Hepatocyte (in vitro differentiated cells): ENCODE results near the gene MSL3. TPM values are rescaled to one million over a fixed set of nuclear protein-coding genes. Genes with fewer than 3 reads are reported as not detected.

Experiments
- DNase-seq: peaks from one replicate; pipeline ENCODE4 v3.0.0-alpha.2; 2016; ENCODE audit warnings: low spot score
- H2AFZ ChIP-seq: fragments of 200-600 bp; sonication (generic); 2 replicates; pipeline ENCODE4 v1.6.0; 2016; ENCODE audit warnings: antibody characterized with exemption, mild to moderate bottlenecking
- H3K27ac ChIP-seq: fragments of 200-600 bp; sonication (generic); 2 replicates; pipeline ENCODE4 v1.5.1; 2016; ENCODE audit warnings: mild to moderate bottlenecking
- H3K27me3 ChIP-seq: fragments of 200-600 bp; sonication (generic); 2 replicates; pipeline ENCODE4 v1.6.1; 2016
- H3K36me3 ChIP-seq: fragments of 200-600 bp; sonication (generic); replicated peaks from 2 replicates; pipeline ENCODE4 v1.5.1; 2016; ENCODE audit warnings: low read depth; ENCODE audit not compliant: insufficient read depth
- H3K4me1 ChIP-seq: fragments of 200-600 bp; sonication (generic); 2 replicates; pipeline ENCODE4 v1.5.1; 2016; ENCODE audit warnings: mild to moderate bottlenecking, moderate library complexity; ENCODE audit not compliant: insufficient read depth
- H3K4me2 ChIP-seq: fragments of 200-600 bp; sonication (generic); 2 replicates; pipeline ENCODE4 v1.6.0; 2016
- H3K4me3 ChIP-seq: fragments of 200-600 bp; sonication (generic); 2 replicates; pipeline ENCODE4 v1.5.1; 2016; ENCODE audit warnings: mild to moderate bottlenecking
- H3K79me2 ChIP-seq: fragments of 200-600 bp; sonication (generic); 2 replicates; pipeline ENCODE4 v1.6.0; 2017; ENCODE audit warnings: mild to moderate bottlenecking
- H3K9me2 ChIP-seq: fragments of 200-600 bp; sonication (generic); replicated peaks from 2 replicates; pipeline ENCODE4 v1.6.0; 2017; ENCODE audit warnings: mild to moderate bottlenecking; ENCODE audit not compliant: insufficient read depth
- H3K9me3 ChIP-seq: fragments of 200-600 bp; sonication (generic); 2 replicates; pipeline ENCODE4 v1.5.1; 2016; ENCODE audit warnings: low read depth, mild to moderate bottlenecking
- H4K20me1 ChIP-seq: fragments of 200-600 bp; sonication (generic); 2 replicates; pipeline ENCODE4 v1.6.0; 2016; ENCODE audit warnings: mild to moderate bottlenecking; ENCODE audit not compliant: insufficient read depth, poor library complexity, severe bottlenecking
- EZH2 ChIP-seq: fragments of 200-600 bp; sonication (generic); IDR thresholded peaks from 2 replicates; pipeline ENCODE4 v1.6.1; 2016; ENCODE audit warnings: antibody characterized with exemption, mild to moderate bottlenecking, borderline replicate concordance
- EZH2phosphoT487 ChIP-seq: fragments of 200-600 bp; sonication (generic); IDR thresholded peaks from one replicate; pipeline ENCODE4 v1.6.1; 2018; ENCODE audit warnings: antibody characterized with exemption, mild to moderate bottlenecking, low read depth, moderate library complexity; ENCODE audit not compliant: unreplicated experiment, severe bottlenecking
- WGBS: methylation state at CpG from one replicate; pipeline ENCODE4 v1.1.6; 2016; ENCODE audit warnings: low lambda C conversion rate; ENCODE audit errors: missing lambda C conversion rate; 5-methylcytosine and 5-hydroxymethylcytosine counted together
- polyA plus RNA-seq: library from polyadenylated mRNA; unstranded; fragments of >200 nt; fragmentation: Nextera tagmentation; extraction: Ambion mirVana; gene quantifications from 2 replicates; pipeline ENCODE4 v1.2.1, GENCODE V29; 2016
- total RNA-seq: library from RNA; depleted of rRNA; stranded (reverse); fragments of >200 nt; gene quantifications from 2 replicates; pipeline ENCODE4 v1.2.3, GENCODE V29; 2014
- TF ChIP-seq, protein P1 (sequence below): fragments of 200-600 bp; sonication (generic); IDR thresholded peaks from 2 replicates; pipeline ENCODE4 v1.5.1; 2016; ENCODE audit warnings: antibody characterized with exemption, mild to moderate bottlenecking; ENCODE audit not compliant: poor library complexity

Gene MSL3
- total and polyA plus RNA-seq, 2 experiments from 2014 or later, result 13.3 to 17.8 TPM

DNA sequence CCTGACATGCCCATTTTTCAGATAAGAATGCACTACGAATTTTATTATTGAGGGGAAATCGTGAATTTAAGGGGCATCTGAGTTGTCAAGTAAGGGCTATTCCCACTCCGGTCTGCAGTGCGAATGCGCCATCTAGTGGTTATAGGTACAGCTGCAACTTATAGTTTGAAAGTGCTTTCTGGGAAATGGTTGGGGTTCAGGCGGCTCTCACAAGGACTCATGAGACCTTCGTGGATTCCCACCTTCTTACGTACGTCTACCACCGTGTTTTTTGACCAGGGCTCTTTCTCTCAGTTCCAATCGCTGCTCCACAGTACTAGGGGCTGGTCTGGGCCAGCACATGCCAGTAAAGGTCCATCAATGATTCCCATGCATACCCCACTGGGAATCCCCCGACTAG is 12.3 kb downstream of the MSL3 start:
- TF ChIP-seq EZH2phosphoT487, result no peak
- TF ChIP-seq, protein P1, sequence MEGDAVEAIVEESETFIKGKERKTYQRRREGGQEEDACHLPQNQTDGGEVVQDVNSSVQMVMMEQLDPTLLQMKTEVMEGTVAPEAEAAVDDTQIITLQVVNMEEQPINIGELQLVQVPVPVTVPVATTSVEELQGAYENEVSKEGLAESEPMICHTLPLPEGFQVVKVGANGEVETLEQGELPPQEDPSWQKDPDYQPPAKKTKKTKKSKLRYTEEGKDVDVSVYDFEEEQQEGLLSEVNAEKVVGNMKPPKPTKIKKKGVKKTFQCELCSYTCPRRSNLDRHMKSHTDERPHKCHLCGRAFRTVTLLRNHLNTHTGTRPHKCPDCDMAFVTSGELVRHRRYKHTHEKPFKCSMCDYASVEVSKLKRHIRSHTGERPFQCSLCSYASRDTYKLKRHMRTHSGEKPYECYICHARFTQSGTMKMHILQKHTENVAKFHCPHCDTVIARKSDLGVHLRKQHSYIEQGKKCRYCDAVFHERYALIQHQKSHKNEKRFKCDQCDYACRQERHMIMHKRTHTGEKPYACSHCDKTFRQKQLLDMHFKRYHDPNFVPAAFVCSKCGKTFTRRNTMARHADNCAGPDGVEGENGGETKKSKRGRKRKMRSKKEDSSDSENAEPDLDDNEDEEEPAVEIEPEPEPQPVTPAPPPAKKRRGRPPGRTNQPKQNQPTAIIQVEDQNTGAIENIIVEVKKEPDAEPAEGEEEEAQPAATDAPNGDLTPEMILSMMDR, result peak; percentile 71
- peak; percentile 55 for DNase-seq
- H3K79me2 ChIP-seq, result no peaks in the 10 kb centered on the region
- 26% methylated on average over 12 of the region's 12 CpGs for WGBS
- no peak overlapping the region for H3K4me2 ChIP-seq
- no peak overlapping the region for H2AFZ ChIP-seq
- H4K20me1 ChIP-seq, result no peaks in the 10 kb centered on the region
- H3K4me1 ChIP-seq, result no peaks in the 10 kb centered on the region
- no peak overlapping the region for H3K27ac ChIP-seq
- H3K9me2 ChIP-seq, result no peaks in the 10 kb centered on the region
- no peaks in the 10 kb centered on the region for H3K9me3 ChIP-seq
- no peaks in the 10 kb centered on the region for H3K36me3 ChIP-seq
- H3K27me3 ChIP-seq, result no peaks in the 10 kb centered on the region
- H3K4me3 ChIP-seq, result no peak overlapping the region

DNA sequence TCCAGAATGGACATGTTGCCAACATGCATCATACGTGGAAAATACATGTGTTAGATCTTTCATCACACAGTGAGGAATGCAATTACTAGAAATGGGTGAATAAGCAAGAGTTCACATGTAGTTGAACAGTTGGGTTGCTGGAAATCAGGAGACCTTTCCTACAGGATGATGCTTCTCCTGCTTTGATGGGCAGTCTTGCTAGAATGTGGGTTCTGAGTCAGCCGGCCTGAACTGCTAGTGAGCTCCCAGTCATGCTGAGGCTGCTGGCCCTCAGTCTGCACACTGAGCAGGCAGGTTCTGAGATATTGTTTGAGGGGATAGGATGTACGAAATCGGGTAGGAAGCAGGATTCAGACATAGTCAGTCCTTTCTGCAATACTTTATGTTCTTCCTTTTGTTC is 20.2 kb downstream of the MSL3 start:
- H3K4me1 ChIP-seq, result no peaks in the 10 kb centered on the region
- no peak for DNase-seq
- H3K27ac ChIP-seq, result no peak overlapping the region
- no peaks in the 10 kb centered on the region for H3K36me3 ChIP-seq
- no peak overlapping the region for H2AFZ ChIP-seq
- WGBS, result 68% methylated on average over 4 of the region's 4 CpGs
- no peak overlapping the region for H3K4me3 ChIP-seq
- no peaks in the 10 kb centered on the region for H3K9me3 ChIP-seq
- H3K27me3 ChIP-seq, result no peaks in the 10 kb centered on the region
- H4K20me1 ChIP-seq, result no peaks in the 10 kb centered on the region
- no peak overlapping the region for H3K4me2 ChIP-seq
- TF ChIP-seq EZH2 (no peak), EZH2phosphoT487 (no peak)
- TF ChIP-seq, protein P1, result no peak
- no peaks in the 10 kb centered on the region for H3K79me2 ChIP-seq
- no peaks in the 10 kb centered on the region for H3K9me2 ChIP-seq

DNA sequence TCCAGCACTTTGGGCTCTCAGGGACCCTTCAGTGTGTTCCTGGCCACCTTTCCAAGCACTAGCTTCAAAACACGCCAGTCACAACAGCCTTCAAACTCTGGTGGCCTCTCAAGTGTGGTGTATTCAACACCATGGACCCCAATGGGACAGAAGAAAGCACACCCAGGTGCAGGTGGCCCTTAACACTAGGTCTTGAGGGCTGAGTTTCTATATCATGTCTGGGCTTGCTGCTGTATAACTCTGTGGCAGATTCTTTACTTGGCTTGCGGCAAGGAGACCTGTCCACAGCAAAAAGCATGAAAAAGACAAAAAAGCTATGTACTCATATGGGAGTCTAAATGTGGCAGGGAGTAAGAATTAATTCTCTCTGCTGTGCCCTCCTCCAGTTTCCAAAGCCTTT is 23.1 kb downstream of the MSL3 start:
- Histone ChIP-seq H3K9me3 (no peaks in the 10 kb centered on the region), H2AFZ (no peak overlapping the region), H3K27me3 (no peaks in the 10 kb centered on the region), H3K4me1 (no peaks in the 10 kb centered on the region), H3K4me2 (no peak overlapping the region), H3K27ac (no peak overlapping the region), H3K79me2 (no peaks in the 10 kb centered on the region), H3K36me3 (no peaks in the 10 kb centered on the region), H3K4me3 (no peak overlapping the region), H4K20me1 (no peaks in the 10 kb centered on the region), H3K9me2 (no peaks in the 10 kb centered on the region)
- no peak for DNase-seq
- TF ChIP-seq EZH2, result no peak
- no peak for TF ChIP-seq EZH2phosphoT487
- TF ChIP-seq, protein P1, result no peak
- 64% methylated on average over 2 of the region's 2 CpGs for WGBS
